ENCODE measurements around the gene LGR6. TPM values are rescaled to one million over a fixed set of nuclear protein-coding genes. Genes with fewer than 3 reads are reported as not detected.

LGR6 gene
- total and polyA plus RNA-seq, 10 of the 15 experiments (the other 5 are each of a cell fraction or from before 2014, with no cell fraction given), result not detected

- no peak for TF ChIP-seq BCL3 (IDR thresholded peaks at IDR 0.05; ENCODE audit: borderline replicate concordance, insufficient read depth, low read depth, low read length, poor library complexity, severe bottlenecking)
- TF ChIP-seq SP1 (IDR thresholded peaks at IDR 0.05; ENCODE audit: low read depth, low read length), result no peak
- TF ChIP-seq CBX3 (IDR thresholded peaks at IDR 0.05; ENCODE audit: borderline replicate concordance, low read depth), result no peak
- no peak for TF ChIP-seq NFIC (IDR thresholded peaks at IDR 0.05; ENCODE audit: low read depth, low read length)
- no peak for TF ChIP-seq ZZZ3 (IDR thresholded peaks at IDR 0.05; ENCODE audit: control insufficient read depth, insufficient read length, low read depth)
- no peak for TF ChIP-seq IRF5 (IDR thresholded peaks at IDR 0.05; ENCODE audit: borderline replicate concordance)
- TF ChIP-seq ESRRA (IDR thresholded peaks at IDR 0.05; ENCODE audit: low read length), result peak; percentile 93; the same call in 1 of the 2 replicates
- TF ChIP-seq HCFC1 (IDR thresholded peaks at IDR 0.05; ENCODE audit: low read length), result no peak
- TF ChIP-seq CEBPB (IDR thresholded peaks at IDR 0.05; ENCODE audit: borderline replicate concordance in 1 of 2, low read depth in 2 of 2, low read length in 2 of 2), result no peak
- TF ChIP-seq GABPA (IDR thresholded peaks at IDR 0.05; ENCODE audit: low read depth), result no peak
- TF ChIP-seq, protein P1, sequence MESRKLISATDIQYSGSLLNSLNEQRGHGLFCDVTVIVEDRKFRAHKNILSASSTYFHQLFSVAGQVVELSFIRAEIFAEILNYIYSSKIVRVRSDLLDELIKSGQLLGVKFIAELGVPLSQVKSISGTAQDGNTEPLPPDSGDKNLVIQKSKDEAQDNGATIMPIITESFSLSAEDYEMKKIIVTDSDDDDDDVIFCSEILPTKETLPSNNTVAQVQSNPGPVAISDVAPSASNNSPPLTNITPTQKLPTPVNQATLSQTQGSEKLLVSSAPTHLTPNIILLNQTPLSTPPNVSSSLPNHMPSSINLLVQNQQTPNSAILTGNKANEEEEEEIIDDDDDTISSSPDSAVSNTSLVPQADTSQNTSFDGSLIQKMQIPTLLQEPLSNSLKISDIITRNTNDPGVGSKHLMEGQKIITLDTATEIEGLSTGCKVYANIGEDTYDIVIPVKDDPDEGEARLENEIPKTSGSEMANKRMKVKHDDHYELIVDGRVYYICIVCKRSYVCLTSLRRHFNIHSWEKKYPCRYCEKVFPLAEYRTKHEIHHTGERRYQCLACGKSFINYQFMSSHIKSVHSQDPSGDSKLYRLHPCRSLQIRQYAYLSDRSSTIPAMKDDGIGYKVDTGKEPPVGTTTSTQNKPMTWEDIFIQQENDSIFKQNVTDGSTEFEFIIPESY (IDR thresholded peaks at IDR 0.05), result no peak
- no peak for TF ChIP-seq EP300 (IDR thresholded peaks at IDR 0.05; ENCODE audit: borderline replicate concordance in 1 of 2, control insufficient read depth in 1 of 2, low read depth in 2 of 2, low read length in 2 of 2)
- TF ChIP-seq, protein P2, sequence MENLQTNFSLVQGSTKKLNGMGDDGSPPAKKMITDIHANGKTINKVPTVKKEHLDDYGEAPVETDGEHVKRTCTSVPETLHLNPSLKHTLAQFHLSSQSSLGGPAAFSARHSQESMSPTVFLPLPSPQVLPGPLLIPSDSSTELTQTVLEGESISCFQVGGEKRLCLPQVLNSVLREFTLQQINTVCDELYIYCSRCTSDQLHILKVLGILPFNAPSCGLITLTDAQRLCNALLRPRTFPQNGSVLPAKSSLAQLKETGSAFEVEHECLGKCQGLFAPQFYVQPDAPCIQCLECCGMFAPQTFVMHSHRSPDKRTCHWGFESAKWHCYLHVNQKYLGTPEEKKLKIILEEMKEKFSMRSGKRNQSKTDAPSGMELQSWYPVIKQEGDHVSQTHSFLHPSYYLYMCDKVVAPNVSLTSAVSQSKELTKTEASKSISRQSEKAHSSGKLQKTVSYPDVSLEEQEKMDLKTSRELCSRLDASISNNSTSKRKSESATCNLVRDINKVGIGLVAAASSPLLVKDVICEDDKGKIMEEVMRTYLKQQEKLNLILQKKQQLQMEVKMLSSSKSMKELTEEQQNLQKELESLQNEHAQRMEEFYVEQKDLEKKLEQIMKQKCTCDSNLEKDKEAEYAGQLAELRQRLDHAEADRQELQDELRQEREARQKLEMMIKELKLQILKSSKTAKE (IDR thresholded peaks at IDR 0.05; ENCODE audit: low read depth, poor library complexity, severe bottlenecking), result peak; percentile 86
- TF ChIP-seq MEF2A (IDR thresholded peaks at IDR 0.05; ENCODE audit: insufficient read depth, low read depth, low read length), result no peak
- no peak for TF ChIP-seq ATF2 (IDR thresholded peaks at IDR 0.05; ENCODE audit: low read length)
- no peak for TF ChIP-seq KLF5 (IDR thresholded peaks at IDR 0.05; ENCODE audit: partially characterized antibody)
- no peak for TF ChIP-seq TCF12 (IDR thresholded peaks at IDR 0.05; ENCODE audit: low read depth, low read length)
- no peak for TF ChIP-seq FOXM1 (IDR thresholded peaks at IDR 0.05; ENCODE audit: low read depth, low read length)
- TF ChIP-seq TCF7 (IDR thresholded peaks at IDR 0.05; ENCODE audit: borderline replicate concordance), result no peak
- no peak for TF ChIP-seq SREBF1 (IDR thresholded peaks at IDR 0.05; ENCODE audit: low read length)
Observed at GRCh38 chr1:202158810-202159533, 34.6 kb upstream of the LGR6 start (continued).
